HL-60/S4 treated with retinoic acid at 250 ng/mL for 4 days and 3 days (cell line): Measurements from ENCODE around the gene FAM72B.
"Not testable (repeated sequence)": the region's sequence is repeated elsewhere in the genome, so short reads cannot be mapped to it uniquely, and the experiment has no call there.

ENCODE experiments used
- in situ Hi-C: fragments of 300-500 bp; cut with MboI; formaldehyde crosslinking; loops from 2 replicates; pipeline ENCODE4 v1.7.0; 2022; ENCODE audit warnings: low sequenced_read_pairs

FAM72B gene

DNA sequence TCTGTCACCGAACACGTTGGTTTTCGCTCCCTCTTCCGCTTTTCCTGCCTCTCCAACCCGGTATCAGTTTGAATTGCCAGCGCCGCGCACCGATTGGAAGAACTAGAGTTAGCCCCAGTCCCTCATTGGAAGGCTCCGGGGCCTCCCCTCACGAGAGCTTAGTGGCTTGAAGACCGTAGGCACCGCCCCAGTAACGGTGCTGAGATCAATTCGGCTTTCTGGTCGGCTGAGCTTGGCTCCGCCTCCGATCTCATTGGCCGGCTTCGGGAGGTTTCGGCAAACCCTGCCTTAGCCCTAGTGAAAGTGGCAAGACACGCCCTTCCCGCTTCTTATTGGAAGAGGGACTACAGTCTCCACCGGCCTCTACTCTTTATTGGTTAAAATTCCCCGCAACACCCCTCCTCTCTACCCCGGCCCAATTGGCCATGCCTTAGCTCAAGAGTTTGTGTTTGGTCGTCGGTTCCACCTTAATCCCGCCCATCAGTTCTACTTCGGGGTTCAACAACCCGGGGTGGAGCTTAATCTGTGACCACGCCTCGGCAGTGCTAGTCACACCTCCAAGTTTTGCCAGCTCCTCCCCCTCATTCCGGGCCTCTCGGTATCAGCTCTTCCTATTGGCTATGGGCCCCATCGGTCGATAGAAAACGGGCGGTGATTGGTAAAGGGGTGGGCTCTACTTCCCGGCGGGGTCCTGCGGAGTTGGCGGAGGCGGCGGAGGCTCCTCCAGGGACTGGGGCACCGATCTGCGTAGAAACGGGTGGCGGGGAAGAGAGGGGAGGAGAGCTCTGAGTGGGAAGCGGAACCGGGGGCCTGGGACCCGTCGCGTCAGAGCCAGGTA is at the start of gene FAM72B, which contains the start of gene SRGAP2C:
TSS of gene FAM72B (minus strand) at position 51 of the 838 bp plus-strand sequence. CDS start 851 bp downstream, outside the sequence.
TSS of gene SRGAP2C (plus strand) at position 686 of the 838 bp plus-strand sequence. CDS start 2,472 bp downstream, outside the sequence.
- in situ Hi-C loops, result not testable (repeated sequence)

DNA sequence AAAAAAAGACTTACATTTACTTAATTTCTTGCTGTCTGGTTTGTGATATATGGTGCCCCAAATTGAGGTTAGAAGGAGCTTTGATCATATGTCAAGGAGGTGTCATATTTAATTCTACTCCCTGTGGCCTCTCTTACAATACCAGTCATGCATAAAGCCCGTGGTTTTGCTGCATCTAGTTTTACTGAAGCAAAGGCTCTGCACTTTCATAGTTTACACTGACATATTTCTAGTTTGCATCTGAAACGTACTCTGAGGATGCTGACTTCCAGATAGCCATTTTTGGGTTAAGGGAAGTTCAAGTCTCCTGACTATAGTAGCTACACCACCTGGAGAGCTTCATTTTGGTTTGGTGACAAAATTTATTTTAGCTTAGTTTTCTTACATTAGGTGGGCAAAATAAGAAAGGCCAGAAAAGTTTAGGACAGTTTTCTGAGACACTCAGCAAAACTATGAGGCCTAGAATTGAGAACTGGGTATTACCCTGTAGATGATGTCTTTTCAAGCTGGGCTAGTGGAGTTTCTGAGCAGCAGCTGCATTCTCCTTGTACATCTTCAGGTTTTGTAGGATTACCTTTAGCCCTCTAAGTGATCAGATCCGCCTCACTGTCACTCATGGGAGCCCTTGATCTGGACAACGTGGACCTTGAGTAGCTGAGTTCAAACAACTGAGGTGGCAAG is 48.4 kb upstream of the FAM72B start:
- in situ Hi-C loops, result not testable (repeated sequence)

- in situ Hi-C loops, result not testable (repeated sequence)
These were observed 46.5 kb upstream of the FAM72B start for GRCh38 chr1:121230636-121231035.

GRCh38 chr1:121227544-121228330 is 43.6 kb upstream of the FAM72B start:
- in situ Hi-C loops, result not testable (repeated sequence)

- in situ Hi-C loops, result not testable (repeated sequence)
These were observed 42.8 kb upstream of the FAM72B start for GRCh38 chr1:121226925-121227324.

DNA sequence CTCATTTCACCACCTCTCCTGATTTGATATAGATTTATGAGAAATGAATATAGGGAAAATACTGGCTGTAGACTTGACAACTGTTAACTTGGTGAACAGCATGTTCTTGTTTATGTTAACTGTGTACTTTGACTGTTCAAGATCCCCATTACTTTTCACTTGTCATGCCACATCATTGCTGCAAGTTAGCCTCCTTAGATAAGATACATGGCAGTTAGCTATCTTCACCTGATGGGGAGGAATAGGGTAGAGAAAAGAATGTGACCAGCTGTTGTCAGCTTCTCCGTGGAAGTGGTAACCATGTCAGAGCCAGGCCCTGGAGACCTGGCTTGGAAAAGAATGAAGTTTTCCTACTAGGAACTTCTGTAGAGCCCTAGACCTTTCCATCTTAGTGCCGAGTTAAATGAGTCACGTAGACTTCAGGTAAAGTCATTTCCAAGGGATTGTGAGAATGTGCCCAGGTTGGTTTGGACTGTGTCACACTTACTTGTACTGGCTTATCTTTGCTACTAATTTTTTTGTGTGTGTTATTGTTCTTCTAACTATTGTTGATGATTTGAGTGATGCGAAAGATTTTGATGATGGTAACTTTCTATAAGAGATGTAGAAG is 42.3 kb upstream of the FAM72B start:
- in situ Hi-C loops, result not testable (repeated sequence)

- in situ Hi-C loops, result not testable (repeated sequence)
These were observed 40.6 kb upstream of the FAM72B start for GRCh38 chr1:121224714-121225113.

GRCh38 chr1:121221770-121222169 is 37.6 kb upstream of the FAM72B start:
- in situ Hi-C loops, result not testable (repeated sequence)

DNA sequence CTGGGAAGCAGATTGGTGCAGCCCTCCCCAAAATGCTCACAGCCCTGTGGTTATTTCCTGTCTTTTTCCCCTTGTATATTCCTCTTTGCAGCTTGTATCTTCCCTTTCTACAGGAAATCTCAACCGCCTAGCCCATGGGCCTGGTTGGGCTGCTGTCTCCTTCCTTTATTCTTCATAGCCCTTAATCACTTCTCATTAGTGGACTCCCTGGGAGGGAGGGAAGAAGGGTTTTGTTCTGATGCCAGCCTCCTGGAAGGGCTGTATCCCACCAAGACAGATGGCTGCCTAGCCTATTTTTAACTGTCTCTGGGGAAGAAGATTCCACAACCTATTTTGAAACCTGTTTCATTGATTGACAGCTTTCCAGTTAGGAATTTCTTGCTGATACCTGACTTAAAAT is 32.5 kb upstream of the FAM72B start:
- in situ Hi-C loops, result not testable (repeated sequence)

DNA sequence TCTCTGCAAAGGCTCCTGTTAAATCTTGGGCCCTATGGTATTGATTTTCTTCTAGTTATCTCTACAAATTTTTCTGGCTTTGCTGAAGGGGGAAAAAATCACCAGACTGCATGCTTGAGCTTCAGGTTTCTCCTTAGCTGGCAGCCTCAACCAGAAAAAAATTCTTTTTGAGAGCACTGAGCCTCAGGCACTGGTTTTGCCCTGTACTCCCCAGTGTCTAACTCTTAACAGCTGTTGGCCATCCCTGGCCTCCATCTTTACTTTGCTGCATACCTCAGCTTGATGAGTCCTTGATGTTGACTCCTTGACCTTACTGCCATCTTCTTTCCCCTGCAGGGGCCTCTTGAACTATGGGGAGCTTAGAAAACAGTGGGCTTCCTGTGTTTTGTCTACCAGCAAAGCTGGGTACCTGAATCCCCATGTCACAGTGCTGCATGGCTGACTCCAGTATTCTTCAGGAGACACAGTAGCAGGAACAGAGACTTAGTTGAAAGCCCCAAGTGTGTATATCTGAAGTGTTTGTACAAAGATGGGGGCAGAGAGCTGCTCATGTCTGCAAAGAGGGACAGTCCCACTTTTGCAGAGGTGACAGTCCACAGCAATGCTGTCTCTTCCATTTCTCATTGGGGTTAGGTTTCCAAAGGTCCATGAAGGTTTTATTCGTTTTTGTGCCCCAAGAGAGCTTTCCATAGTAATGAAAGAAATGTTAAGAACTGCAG is 31.7 kb upstream of the FAM72B start:
- in situ Hi-C loops, result not testable (repeated sequence)

GRCh38 chr1:121214544-121215156 is 30.5 kb upstream of the FAM72B start:
- in situ Hi-C loops, result not testable (repeated sequence)

DNA sequence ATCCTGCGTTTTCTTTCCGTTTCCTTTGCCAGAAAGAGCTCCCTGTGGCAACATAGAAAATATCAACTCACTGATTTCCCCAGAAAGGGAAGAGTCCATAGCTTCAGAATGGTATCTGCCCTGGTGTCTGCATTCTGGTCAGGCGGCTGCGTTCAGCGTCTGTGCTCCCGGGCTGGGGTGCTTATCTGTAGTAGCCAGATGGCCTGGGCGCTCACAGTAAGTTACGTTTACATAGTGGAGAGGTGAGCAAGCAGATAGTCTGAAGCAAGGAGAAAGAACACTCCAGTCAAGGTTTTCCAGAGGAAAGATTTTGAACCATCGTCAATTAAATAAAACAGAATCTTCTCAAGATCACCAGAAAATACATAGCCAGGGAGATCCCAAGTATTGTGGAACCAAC is 29.4 kb upstream of the FAM72B start:
- in situ Hi-C loops, result not testable (repeated sequence)

- in situ Hi-C loops, result not testable (repeated sequence)
These were observed 26.6 kb upstream of the FAM72B start for GRCh38 chr1:121210778-121211177.

- in situ Hi-C loops, result not testable (repeated sequence)
These were observed 24.2 kb upstream of the FAM72B start for GRCh38 chr1:121208375-121208774.

GRCh38 chr1:121207328-121207727 is 23.2 kb upstream of the FAM72B start:
- in situ Hi-C loops, result not testable (repeated sequence)

- in situ Hi-C loops, result not testable (repeated sequence)
These were observed 21.9 kb upstream of the FAM72B start for GRCh38 chr1:121205786-121206711.

- in situ Hi-C loops, result not testable (repeated sequence)
These were observed 18.8 kb upstream of the FAM72B start for GRCh38 chr1:121202986-121203385.
